Epithelial cell of prostate (primary cell): ENCODE data around the gene ZNF717.
"Not testable (repeated sequence)": the region's sequence is repeated elsewhere in the genome, so short reads cannot be mapped to it uniquely, and the experiment has no call there.

Experiments
- DNase-seq: peaks from one replicate; pipeline ENCODE4 v3.0.0-alpha.2; 2011; ENCODE audit warnings: low read depth, low spot score
- H3K27ac ChIP-seq: fragments of 450-650 bp; 2 replicates; pipeline ENCODE4 v1.5.1; 2017; ENCODE audit warnings: mild to moderate bottlenecking

Gene ZNF717

GRCh38 chr3:75785081-75785755 lies at the start of gene ZNF717:
ZNF717 (minus strand) TSS chr3:75785549; CDS start chr3:75783362, 2,187 bp downstream.
- peak; percentile 34 for DNase-seq
- peak within 1 kb of the TSS; percentile 38 for H3K27ac ChIP-seq

GRCh38 chr3:75831076-75831475 lies 45.7 kb upstream of the ZNF717 start:
- H3K27ac ChIP-seq, DNase-seq: not testable (repeated sequence)

- not testable (repeated sequence) for DNase-seq
Measured at GRCh38 chr3:75818019-75818418, 32.7 kb upstream of the ZNF717 start.

GRCh38 chr3:75816287-75817180 lies 31.2 kb upstream of the ZNF717 start:
- not testable (repeated sequence) for DNase-seq, H3K27ac ChIP-seq

More at GRCh38 chr3:75818019-75818418, 32.7 kb upstream of the ZNF717 start:
- not testable (repeated sequence) for H3K27ac ChIP-seq

- DNase-seq: no peak
- no peak overlapping the region for H3K27ac ChIP-seq
Measured at GRCh38 chr3:75814797-75815196, 29.4 kb upstream of the ZNF717 start.

- DNase-seq: no peak
- H3K27ac ChIP-seq: no peak overlapping the region
Measured at GRCh38 chr3:75782506-75782905, 2.8 kb downstream of the ZNF717 start.

GRCh38 chr3:75781079-75781745 lies 4.1 kb downstream of the ZNF717 start:
- peak overlapping the region; percentile 47 for H3K27ac ChIP-seq
- DNase-seq: peak; percentile 60

GRCh38 chr3:75777742-75778141 lies 7.6 kb downstream of the ZNF717 start:
- not testable (repeated sequence) for DNase-seq, H3K27ac ChIP-seq

GRCh38 chr3:75771631-75772030 lies 13.7 kb downstream of the ZNF717 start:
- DNase-seq, H3K27ac ChIP-seq: not testable (repeated sequence)

GRCh38 chr3:75768303-75769017 lies 16.9 kb downstream of the ZNF717 start:
- no peak for DNase-seq

GRCh38 chr3:75737831-75738493 lies 47.4 kb downstream of the ZNF717 start:
- DNase-seq: no peak

More at GRCh38 chr3:75768303-75769017, 16.9 kb downstream of the ZNF717 start:
- H3K27ac ChIP-seq: no peak overlapping the region

GRCh38 chr3:75727985-75728384 lies 57.4 kb downstream of the ZNF717 start:
- DNase-seq: no peak
- H3K27ac ChIP-seq: no peak overlapping the region

More at GRCh38 chr3:75737831-75738493, 47.4 kb downstream of the ZNF717 start:
- no peak overlapping the region for H3K27ac ChIP-seq

- DNase-seq: no peak
- H3K27ac ChIP-seq: no peak overlapping the region
Measured at GRCh38 chr3:75692061-75692460, 93.3 kb downstream of the ZNF717 start.

- H3K27ac ChIP-seq: no peak overlapping the region
- no peak for DNase-seq
Measured at GRCh38 chr3:75687323-75687722, 98.0 kb downstream of the ZNF717 start.
